GM10248 (cell line): Measurements from ENCODE around the gene CAMK1D.
"Not testable (repeated sequence)": the region's sequence is repeated elsewhere in the genome, so short reads cannot be mapped to it uniquely, and the experiment has no call there.

ENCODE experiments used
- CTCF ChIA-PET: fragments of 300-600 bp; sonication (Branson Sonifier 250); formaldehyde crosslinking; extraction: SDS; loops from one replicate; lab custom pipeline; 2021; ENCODE audit warnings: antibody characterized with exemption; lab: Yijun Ruan, JAX
- POLR2A ChIA-PET: fragments of 350-650 bp; sonication (Branson Sonifier 250); formaldehyde crosslinking; extraction: SDS; loops from one replicate; lab custom pipeline; 2020; ENCODE audit warnings: antibody characterized with exemption; lab: Yijun Ruan, JAX
- DNase-seq: peaks from one replicate; pipeline ENCODE4 v3.0.0; 2012; ENCODE audit errors: extremely low spot score
- CTCF ChIP-seq: IDR thresholded peaks from 2 replicates; pipeline ENCODE4 v1.5.1; 2012; ENCODE audit warnings: mild to moderate bottlenecking, low read depth; ENCODE audit errors: extremely low read depth, missing control alignments, control extremely low read depth

The CAMK1D gene

GRCh38 chr10:12427276-12427675, 77.9 kb downstream of the CAMK1D start:
- no peak for DNase-seq
- ChIA-PET POLR2A (no interaction called here), CTCF (no interaction called here)
- TF ChIP-seq CTCF: no peak

- ChIA-PET CTCF (no interaction called here), POLR2A (no interaction called here)
- TF ChIP-seq CTCF: no peak
Observed at GRCh38 chr10:12428447-12429135, 79.2 kb downstream of the CAMK1D start.

GRCh38 chr10:12430406-12430982, 81.1 kb downstream of the CAMK1D start:
- no peak for DNase-seq
- no peak for TF ChIP-seq CTCF
- ChIA-PET CTCF (interaction anchor here (2.0 kb wide), 1 partner anchor 9 kb away, joined by 7 read pairs; no protein-coding TSS in a partner anchor), POLR2A (no interaction called here)

More at GRCh38 chr10:12428447-12429135, 79.2 kb downstream of the CAMK1D start:
- no peak for DNase-seq

- DNase-seq: no peak
- no peak for TF ChIP-seq CTCF
- POLR2A ChIA-PET: no interaction called here
- CTCF ChIA-PET: interaction anchor here (1.1 to 2.0 kb wide), 3 partner anchors 10 to 40 kb away, joined by 3 to 7 read pairs (median 4); no protein-coding TSS in a partner anchor
Observed at GRCh38 chr10:12431151-12432101, 82.1 kb downstream of the CAMK1D start.

DNA sequence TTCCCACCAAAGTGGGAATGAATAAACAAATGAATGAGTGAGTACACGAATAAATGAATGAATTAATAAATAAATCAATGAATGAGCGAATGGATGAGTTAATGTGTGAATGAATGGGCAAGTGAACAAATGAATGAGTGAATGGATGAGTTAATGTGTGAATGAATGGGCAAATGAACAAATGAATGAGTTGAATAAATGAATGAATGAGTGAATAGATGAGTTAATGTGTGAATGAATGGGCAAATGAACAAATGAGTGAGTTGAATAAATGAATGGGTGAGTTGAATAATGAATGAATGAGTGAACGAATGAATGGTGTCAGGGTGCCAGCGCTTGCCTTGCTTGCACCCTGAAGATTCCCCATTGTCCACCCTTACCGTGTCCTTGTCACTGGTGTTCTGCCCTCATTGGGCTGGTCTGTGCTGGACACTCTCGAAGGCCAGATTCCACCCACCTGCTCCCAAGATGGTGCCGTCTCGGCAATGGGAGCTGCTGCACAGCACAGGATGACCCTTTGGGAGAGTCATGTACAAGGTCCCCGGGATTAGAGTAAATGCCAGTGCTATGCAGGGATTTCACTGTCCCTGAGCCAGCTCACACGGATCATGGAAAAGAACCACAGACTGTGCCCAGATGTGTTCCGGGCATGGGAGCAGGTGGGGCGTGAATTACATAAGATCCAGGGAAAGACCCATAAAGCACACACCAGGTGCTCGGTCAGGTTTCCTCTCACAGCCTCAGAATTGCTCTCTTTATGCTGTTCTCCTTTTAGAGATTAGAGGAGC, 83.2 kb downstream of the CAMK1D start:
- TF ChIP-seq CTCF: no peak
- no peak for DNase-seq
- ChIA-PET POLR2A (no interaction called here), CTCF (interaction anchor here (1.2 kb wide), 1 partner anchor 18 kb away, joined by 3 read pairs; no protein-coding TSS in a partner anchor)

GRCh38 chr10:12434277-12434676, 84.9 kb downstream of the CAMK1D start:
- ChIA-PET POLR2A (no interaction called here), CTCF (interaction anchor here (1.0 kb wide), 1 partner anchor 12 kb away, joined by 6 read pairs; no protein-coding TSS in a partner anchor)
- no peak for TF ChIP-seq CTCF
- no peak for DNase-seq

DNA sequence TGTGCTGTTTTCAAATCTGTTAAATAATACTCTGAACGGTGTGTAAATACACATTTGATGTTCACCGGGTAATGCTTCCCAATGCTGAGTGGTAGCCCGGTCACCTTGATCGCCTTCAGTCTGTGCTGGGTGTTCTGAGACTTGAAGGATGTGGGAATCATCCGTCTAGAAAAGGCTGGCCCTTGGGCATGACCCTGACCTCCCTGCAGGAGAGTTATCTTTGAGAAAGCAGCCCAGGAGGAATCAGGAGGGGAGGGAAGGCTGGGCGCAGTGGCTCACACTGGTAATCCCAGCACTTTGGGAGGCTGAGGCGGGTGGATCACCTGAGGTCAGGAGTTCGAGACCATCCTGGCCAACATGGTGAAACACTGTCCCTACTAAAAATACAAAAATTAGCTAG, 85.3 kb downstream of the CAMK1D start:
- DNase-seq, POLR2A ChIA-PET: not testable (repeated sequence)
- CTCF ChIA-PET: interaction anchor here (1.0 to 1.2 kb wide), 4 partner anchors 12 to 120 kb away, joined by 3 to 6 read pairs (median 3); no protein-coding TSS in a partner anchor
